HEK293 (cell line): ENCODE measurements around the gene NDRG3.

Experiments used
- CTCF ChIA-PET: fragments of 350-600 bp; formaldehyde crosslinking; extraction: SDS; loops from one replicate; lab custom pipeline; 2021; ENCODE audit warnings: antibody characterized with exemption; lab: Yijun Ruan, JAX
- POLR2A ChIA-PET: fragments of 300-600 bp; formaldehyde crosslinking; extraction: SDS; loops from one replicate; lab custom pipeline; 2020; ENCODE audit warnings: antibody characterized with exemption, inconsistent platforms; lab: Yijun Ruan, JAX
- H3K27ac ChIP-seq: fragments of 200-500 bp; sonication (Bioruptor generic); 2 replicates; pipeline ENCODE4 v1.5.1; 2014; ENCODE audit warnings: low read depth, low read length, control low read depth, inconsistent platforms; ENCODE audit errors: extremely low read depth
- H3K36me3 ChIP-seq, 2 experiments: fragments of 200-500 bp in 1 of 2; sonication (Bioruptor generic) in 1 of 2; 1 replicate in 1 of 2; 2 replicates in 1 of 2; pipeline ENCODE4 v1.5.1; 2014 to 2017; ENCODE audit warnings: inconsistent platforms in 2 of 2, low read length in 2 of 2; ENCODE audit not compliant: control insufficient read depth in 2 of 2, insufficient read depth in 1 of 2
- H3K4me1 ChIP-seq: fragments of 200-500 bp; sonication (Bioruptor generic); 2 replicates; pipeline ENCODE4 v1.5.1; 2014; ENCODE audit warnings: mild to moderate bottlenecking, low read length, inconsistent platforms; ENCODE audit not compliant: control insufficient read depth, insufficient read depth
- H3K4me3 ChIP-seq: 2 replicates; pipeline ENCODE4 v1.5.1; 2011; ENCODE audit warnings: low read depth, mild to moderate bottlenecking, control low read depth, low read length, moderate library complexity
- H3K9me3 ChIP-seq: fragments of 200-500 bp; sonication (Bioruptor generic); 2 replicates; pipeline ENCODE4 v1.5.1; 2014; ENCODE audit warnings: low read depth, low read length, inconsistent platforms; ENCODE audit not compliant: control insufficient read depth, insufficient read depth
- KLF7 ChIP-seq: fragments of 450-650 bp; formaldehyde crosslinking; IDR thresholded peaks from 2 replicates; pipeline ENCODE4 v1.5.1; 2016; ENCODE audit warnings: missing biosample characterization, missing genetic modification characterization, borderline replicate concordance
- KLF8 ChIP-seq: fragments of 450-650 bp; formaldehyde crosslinking; IDR thresholded peaks from 2 replicates; pipeline ENCODE4 v1.5.1; 2016; ENCODE audit warnings: missing biosample characterization, missing genetic modification characterization
- MYNN ChIP-seq: fragments of 450-650 bp; formaldehyde crosslinking; IDR thresholded peaks from 2 replicates; pipeline ENCODE4 v1.5.1; 2016; ENCODE audit warnings: missing biosample characterization, missing genetic modification characterization, borderline replicate concordance
- SCRT1 ChIP-seq: fragments of 450-650 bp; formaldehyde crosslinking; IDR thresholded peaks from 2 replicates; pipeline ENCODE4 v1.5.1; 2016; ENCODE audit warnings: missing biosample characterization, missing genetic modification characterization, borderline replicate concordance
- YY1 ChIP-seq: fragments of 450-650 bp; formaldehyde crosslinking; IDR thresholded peaks from 2 replicates; pipeline ENCODE4 v1.5.1; 2018; ENCODE audit warnings: missing biosample characterization, missing genetic modification characterization
- ZNF121 ChIP-seq: fragments of 450-650 bp; formaldehyde crosslinking; IDR thresholded peaks from 2 replicates; pipeline ENCODE4 v1.5.1; 2016; ENCODE audit warnings: missing biosample characterization, missing genetic modification characterization
- ZNF2 ChIP-seq: fragments of 450-650 bp; formaldehyde crosslinking; IDR thresholded peaks from 2 replicates; pipeline ENCODE4 v1.5.1; 2016; ENCODE audit warnings: missing biosample characterization, missing genetic modification characterization
- ZNF23 ChIP-seq: fragments of 450-650 bp; formaldehyde crosslinking; IDR thresholded peaks from 2 replicates; pipeline ENCODE4 v1.5.1; 2016; ENCODE audit warnings: missing biosample characterization, missing genetic modification characterization, borderline replicate concordance
- ZNF302 ChIP-seq: fragments of 450-650 bp; formaldehyde crosslinking; IDR thresholded peaks from 2 replicates; pipeline ENCODE4 v1.5.1; 2016; ENCODE audit warnings: missing biosample characterization, missing genetic modification characterization, low read depth
- ZNF354C ChIP-seq: fragments of 450-650 bp; formaldehyde crosslinking; IDR thresholded peaks from 2 replicates; pipeline ENCODE4 v1.5.1; 2016; ENCODE audit warnings: missing biosample characterization, missing genetic modification characterization, low read depth, borderline replicate concordance
- ZNF426 ChIP-seq: fragments of 450-650 bp; formaldehyde crosslinking; IDR thresholded peaks from 2 replicates; pipeline ENCODE4 v1.5.1; 2017; ENCODE audit warnings: missing biosample characterization, missing genetic modification characterization, mild to moderate bottlenecking, inconsistent platforms, moderate library complexity
- ZNF488 ChIP-seq: fragments of 450-650 bp; formaldehyde crosslinking; IDR thresholded peaks from 2 replicates; pipeline ENCODE4 v1.5.1; 2016; ENCODE audit warnings: missing biosample characterization, missing genetic modification characterization
- ZNF529 ChIP-seq: fragments of 450-650 bp; formaldehyde crosslinking; IDR thresholded peaks from 2 replicates; pipeline ENCODE4 v1.5.1; 2017; ENCODE audit warnings: missing genetic modification characterization, missing biosample characterization; ENCODE audit not compliant: insufficient replicate concordance
- ZNF791 ChIP-seq: fragments of 450-650 bp; formaldehyde crosslinking; IDR thresholded peaks from 2 replicates; pipeline ENCODE4 v1.5.1; 2016; ENCODE audit warnings: missing biosample characterization, missing genetic modification characterization
- TF ChIP-seq, protein P1 (sequence below): IDR thresholded peaks from 2 replicates; pipeline ENCODE4 v1.6.1; 2011; ENCODE audit warnings: mild to moderate bottlenecking, low read depth, low read length, borderline replicate concordance
- TF ChIP-seq, protein P2 (sequence below): fragments of 450-650 bp; formaldehyde crosslinking; IDR thresholded peaks from 2 replicates; pipeline ENCODE4 v1.5.1; 2017; ENCODE audit warnings: missing biosample characterization, missing genetic modification characterization
- TF ChIP-seq, protein P3 (sequence below): fragments of 450-650 bp; formaldehyde crosslinking; IDR thresholded peaks from 2 replicates; pipeline ENCODE4 v1.5.1; 2016; ENCODE audit warnings: missing biosample characterization, missing genetic modification characterization, borderline replicate concordance

NDRG3 gene

DNA sequence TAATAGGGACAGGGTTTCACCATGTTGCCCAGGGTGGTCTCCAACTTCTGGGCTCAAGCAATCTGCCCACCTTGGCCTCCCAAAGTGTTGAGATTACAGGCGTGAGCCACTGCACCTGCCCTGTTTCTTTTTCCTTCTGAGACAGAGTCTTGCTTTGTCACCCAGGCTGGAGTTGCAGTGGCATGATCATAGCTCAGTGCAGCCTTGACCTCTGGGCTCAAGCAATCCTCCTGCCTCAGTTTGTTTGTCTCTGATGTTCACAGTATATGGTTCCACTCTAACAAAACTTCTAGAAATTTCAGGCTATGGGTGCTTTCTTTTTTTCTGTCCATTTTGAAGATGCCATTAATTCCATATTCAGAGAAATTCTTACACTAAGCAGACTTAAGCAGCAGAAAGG lies 33.1 kb downstream of the NDRG3 start (continued):
- TF ChIP-seq, protein P1, sequence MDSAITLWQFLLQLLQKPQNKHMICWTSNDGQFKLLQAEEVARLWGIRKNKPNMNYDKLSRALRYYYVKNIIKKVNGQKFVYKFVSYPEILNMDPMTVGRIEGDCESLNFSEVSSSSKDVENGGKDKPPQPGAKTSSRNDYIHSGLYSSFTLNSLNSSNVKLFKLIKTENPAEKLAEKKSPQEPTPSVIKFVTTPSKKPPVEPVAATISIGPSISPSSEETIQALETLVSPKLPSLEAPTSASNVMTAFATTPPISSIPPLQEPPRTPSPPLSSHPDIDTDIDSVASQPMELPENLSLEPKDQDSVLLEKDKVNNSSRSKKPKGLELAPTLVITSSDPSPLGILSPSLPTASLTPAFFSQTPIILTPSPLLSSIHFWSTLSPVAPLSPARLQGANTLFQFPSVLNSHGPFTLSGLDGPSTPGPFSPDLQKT: no peak
- TF ChIP-seq, protein P2, sequence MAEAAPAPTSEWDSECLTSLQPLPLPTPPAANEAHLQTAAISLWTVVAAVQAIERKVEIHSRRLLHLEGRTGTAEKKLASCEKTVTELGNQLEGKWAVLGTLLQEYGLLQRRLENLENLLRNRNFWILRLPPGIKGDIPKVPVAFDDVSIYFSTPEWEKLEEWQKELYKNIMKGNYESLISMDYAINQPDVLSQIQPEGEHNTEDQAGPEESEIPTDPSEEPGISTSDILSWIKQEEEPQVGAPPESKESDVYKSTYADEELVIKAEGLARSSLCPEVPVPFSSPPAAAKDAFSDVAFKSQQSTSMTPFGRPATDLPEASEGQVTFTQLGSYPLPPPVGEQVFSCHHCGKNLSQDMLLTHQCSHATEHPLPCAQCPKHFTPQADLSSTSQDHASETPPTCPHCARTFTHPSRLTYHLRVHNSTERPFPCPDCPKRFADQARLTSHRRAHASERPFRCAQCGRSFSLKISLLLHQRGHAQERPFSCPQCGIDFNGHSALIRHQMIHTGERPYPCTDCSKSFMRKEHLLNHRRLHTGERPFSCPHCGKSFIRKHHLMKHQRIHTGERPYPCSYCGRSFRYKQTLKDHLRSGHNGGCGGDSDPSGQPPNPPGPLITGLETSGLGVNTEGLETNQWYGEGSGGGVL: no peak
- TF ChIP-seq YY1: no peak
- TF ChIP-seq KLF7 (tag by site-specific recombination): no peak
- TF ChIP-seq KLF8: no peak
- TF ChIP-seq ZNF488 (tag by site-specific recombination): no peak
- TF ChIP-seq ZNF2 (tag by site-specific recombination): no peak
- TF ChIP-seq ZNF23: no peak
- no peak for TF ChIP-seq ZNF354C (tag by site-specific recombination)
- TF ChIP-seq MYNN (tag by site-specific recombination): no peak
- TF ChIP-seq ZNF529 (tag by site-specific recombination): no peak

- Histone ChIP-seq H3K36me3 (peaks cover 0 to 2% of the 10 kb centered on the region in 2 experiments; a peak in 2 of 3 replicates), H3K9me3 (no peaks in the 10 kb centered on the region), H3K4me1 (no peaks in the 10 kb centered on the region), H3K4me3 (no peak overlapping the region), H3K27ac (no peak overlapping the region)
- ChIA-PET CTCF (interaction anchor here (0.5 kb wide), 1 partner anchor 492 kb away, joined by 3 read pairs; no protein-coding TSS in a partner anchor), POLR2A (no interaction called here)
- TF ChIP-seq, protein P3, sequence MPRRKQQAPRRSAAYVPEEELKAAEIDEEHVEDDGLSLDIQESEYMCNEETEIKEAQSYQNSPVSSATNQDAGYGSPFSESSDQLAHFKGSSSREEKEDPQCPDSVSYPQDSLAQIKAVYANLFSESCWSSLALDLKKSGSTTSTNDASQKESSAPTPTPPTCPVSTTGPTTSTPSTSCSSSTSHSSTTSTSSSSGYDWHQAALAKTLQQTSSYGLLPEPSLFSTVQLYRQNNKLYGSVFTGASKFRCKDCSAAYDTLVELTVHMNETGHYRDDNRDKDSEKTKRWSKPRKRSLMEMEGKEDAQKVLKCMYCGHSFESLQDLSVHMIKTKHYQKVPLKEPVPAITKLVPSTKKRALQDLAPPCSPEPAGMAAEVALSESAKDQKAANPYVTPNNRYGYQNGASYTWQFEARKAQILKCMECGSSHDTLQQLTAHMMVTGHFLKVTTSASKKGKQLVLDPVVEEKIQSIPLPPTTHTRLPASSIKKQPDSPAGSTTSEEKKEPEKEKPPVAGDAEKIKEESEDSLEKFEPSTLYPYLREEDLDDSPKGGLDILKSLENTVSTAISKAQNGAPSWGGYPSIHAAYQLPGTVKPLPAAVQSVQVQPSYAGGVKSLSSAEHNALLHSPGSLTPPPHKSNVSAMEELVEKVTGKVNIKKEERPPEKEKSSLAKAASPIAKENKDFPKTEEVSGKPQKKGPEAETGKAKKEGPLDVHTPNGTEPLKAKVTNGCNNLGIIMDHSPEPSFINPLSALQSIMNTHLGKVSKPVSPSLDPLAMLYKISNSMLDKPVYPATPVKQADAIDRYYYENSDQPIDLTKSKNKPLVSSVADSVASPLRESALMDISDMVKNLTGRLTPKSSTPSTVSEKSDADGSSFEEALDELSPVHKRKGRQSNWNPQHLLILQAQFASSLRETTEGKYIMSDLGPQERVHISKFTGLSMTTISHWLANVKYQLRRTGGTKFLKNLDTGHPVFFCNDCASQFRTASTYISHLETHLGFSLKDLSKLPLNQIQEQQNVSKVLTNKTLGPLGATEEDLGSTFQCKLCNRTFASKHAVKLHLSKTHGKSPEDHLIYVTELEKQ (tag by site-specific recombination): no peak
- TF ChIP-seq SCRT1 (no peak), ZNF426 (tag by site-specific recombination) (no peak), ZNF121 (tag by site-specific recombination) (no peak), ZNF791 (tag by site-specific recombination) (no peak), ZNF302 (tag by site-specific recombination) (no peak)
- TF ChIP-seq, protein P1: no peak
Measured at GRCh38 chr20:36709126-36709525, 36.8 kb downstream of the NDRG3 start.
